HL-60 (cell line): Measurements from ENCODE around the gene NAP1L4.

Experiments used
- POLR2AphosphoS5 ChIP-seq: IDR thresholded peaks from 2 replicates; pipeline ENCODE4 v1.6.1; 2012; ENCODE audit warnings: low read depth
- SPI1 ChIP-seq: IDR thresholded peaks from 2 replicates; pipeline ENCODE4 v1.6.1; 2012; ENCODE audit warnings: low read depth, mild to moderate bottlenecking, borderline replicate concordance
- TF ChIP-seq, protein P1 (sequence below): IDR thresholded peaks from one replicate; pipeline ENCODE4 v1.5.1; 2011; ENCODE audit warnings: low read length, control low read depth, inconsistent platforms; ENCODE audit not compliant: insufficient read depth

DNA sequence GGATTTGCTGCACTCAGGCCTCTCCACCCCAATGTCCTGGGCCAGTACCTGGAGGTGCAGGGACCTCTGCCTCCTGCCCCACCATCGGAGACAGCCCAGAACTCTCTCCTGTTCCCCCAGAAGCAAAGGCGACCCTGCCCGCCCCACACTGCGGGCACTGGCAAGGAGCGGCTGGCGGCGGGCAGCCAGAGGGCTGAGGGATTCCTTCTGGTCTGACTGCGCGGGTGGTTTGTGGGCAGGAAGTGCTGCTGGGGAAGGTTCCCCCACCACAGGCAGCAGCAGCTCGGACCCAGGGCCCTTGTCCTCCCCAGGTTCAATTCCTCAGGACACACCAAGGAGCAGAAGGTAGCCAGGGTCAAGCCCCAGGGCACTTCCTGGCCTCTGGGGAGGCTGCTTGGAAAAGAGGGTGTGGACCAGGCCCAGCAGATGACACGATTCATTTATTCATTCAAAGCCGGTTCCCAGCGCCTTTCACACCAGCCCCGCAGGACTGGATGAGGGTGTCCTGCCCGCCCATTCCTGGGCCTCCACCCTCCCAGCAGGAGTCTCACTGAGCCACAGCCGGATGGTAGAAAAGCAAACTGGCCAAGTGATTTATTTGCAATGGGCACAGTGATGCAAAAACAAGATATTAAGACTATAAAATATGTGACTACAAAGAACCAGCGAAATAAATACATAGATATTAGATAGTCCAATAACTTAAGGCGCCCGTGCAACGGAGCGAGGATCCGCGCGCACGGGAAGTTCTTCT is 64.1 kb downstream of the NAP1L4 start:
- TF ChIP-seq, protein P1, sequence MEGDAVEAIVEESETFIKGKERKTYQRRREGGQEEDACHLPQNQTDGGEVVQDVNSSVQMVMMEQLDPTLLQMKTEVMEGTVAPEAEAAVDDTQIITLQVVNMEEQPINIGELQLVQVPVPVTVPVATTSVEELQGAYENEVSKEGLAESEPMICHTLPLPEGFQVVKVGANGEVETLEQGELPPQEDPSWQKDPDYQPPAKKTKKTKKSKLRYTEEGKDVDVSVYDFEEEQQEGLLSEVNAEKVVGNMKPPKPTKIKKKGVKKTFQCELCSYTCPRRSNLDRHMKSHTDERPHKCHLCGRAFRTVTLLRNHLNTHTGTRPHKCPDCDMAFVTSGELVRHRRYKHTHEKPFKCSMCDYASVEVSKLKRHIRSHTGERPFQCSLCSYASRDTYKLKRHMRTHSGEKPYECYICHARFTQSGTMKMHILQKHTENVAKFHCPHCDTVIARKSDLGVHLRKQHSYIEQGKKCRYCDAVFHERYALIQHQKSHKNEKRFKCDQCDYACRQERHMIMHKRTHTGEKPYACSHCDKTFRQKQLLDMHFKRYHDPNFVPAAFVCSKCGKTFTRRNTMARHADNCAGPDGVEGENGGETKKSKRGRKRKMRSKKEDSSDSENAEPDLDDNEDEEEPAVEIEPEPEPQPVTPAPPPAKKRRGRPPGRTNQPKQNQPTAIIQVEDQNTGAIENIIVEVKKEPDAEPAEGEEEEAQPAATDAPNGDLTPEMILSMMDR: no peak
- TF ChIP-seq SPI1: no peak
- no peak for TF ChIP-seq POLR2AphosphoS5
